GM12892 (cell line): ENCODE results near the gene LMX1B.

Source experiments
- DNase-seq: peaks from one replicate; pipeline ENCODE4 v3.0.0; 2011; ENCODE audit not compliant: insufficient read length
- FAIRE-seq: peaks from 2 replicates; lab custom pipeline; 2011; peaks lifted over from hg19 to GRCh38; lab: Jason Lieb, UNC
- POLR2A ChIP-seq: IDR thresholded peaks from 2 replicates; pipeline ENCODE4 v1.6.1; 2011; ENCODE audit warnings: low read depth, low read length, control low read depth
- POLR2AphosphoS5 ChIP-seq: IDR thresholded peaks from 2 replicates; pipeline ENCODE4 v1.6.1; 2011; ENCODE audit warnings: low read depth, low read length, control low read depth
- TAF1 ChIP-seq: IDR thresholded peaks from 2 replicates; pipeline ENCODE4 v1.6.1; 2011; ENCODE audit warnings: low read depth, mild to moderate bottlenecking, control low read depth, low read length, borderline replicate concordance

LMX1B gene

DNA sequence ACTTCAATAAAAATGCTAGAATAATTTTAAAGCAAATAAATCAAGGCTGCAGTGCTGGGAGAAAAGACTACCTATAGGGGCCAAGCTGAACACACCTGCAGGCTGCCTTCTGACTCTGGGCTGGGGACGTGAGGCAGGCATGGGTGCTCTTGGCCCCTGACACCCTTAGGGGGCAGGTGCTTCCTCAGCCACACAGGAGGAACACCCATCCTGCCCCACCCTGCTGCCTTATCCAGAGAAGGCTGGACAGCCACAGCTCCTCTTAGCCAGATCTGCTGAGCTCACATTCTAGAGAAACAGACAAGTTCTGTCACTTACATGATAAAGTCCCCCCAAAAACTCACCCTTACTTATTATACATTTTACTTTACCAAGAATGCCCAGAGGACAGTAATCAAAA, 6.6 kb upstream of the LMX1B start:
- TF ChIP-seq POLR2A (no peak), POLR2AphosphoS5 (no peak), TAF1 (no peak)
- DNase-seq (no peak), FAIRE-seq (no peak)

DNA sequence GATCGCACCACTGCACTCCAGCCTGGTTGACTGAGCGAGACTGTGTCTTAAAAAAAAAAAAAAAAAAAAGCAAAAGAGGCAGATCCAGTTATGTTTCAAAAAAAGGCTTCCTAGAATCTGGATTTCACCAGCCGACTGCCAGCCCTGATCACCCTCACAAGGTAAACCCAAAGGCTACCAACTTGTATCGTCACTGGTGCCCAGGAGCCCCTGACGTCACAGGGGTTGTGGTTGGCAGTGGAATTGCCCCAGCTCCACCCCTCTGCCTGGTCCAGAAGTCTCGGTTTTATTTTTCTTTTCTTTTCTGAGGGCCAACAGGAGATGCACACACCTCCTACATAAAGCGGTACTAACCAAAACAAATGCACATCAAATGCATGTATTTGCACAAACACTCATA, 6.0 kb upstream of the LMX1B start:
- DNase-seq (no peak), FAIRE-seq (no peak)
- TF ChIP-seq TAF1 (no peak), POLR2AphosphoS5 (no peak), POLR2A (no peak)

DNA sequence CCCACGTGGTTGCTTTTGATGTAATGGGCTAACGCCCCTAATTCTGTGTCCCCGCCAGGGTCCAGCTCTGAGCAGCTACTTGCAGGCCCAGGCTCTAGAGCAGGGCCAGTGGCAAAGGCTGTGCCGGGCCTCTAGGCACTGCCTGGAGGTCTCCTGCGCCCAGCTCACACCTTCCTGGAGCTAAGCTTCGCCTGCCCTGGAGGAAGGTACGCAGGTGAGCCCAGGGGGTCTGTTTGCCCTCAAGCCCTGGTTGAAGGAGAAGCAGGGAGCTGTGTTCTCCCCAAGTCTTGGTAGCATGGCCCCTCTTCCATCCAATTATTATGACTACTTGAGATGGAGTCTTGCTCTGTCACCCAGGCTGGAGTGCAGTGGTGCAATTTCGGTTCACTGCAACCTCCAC, 5.2 kb upstream of the LMX1B start:
- TF ChIP-seq POLR2AphosphoS5 (no peak), POLR2A (no peak)
- FAIRE-seq (no peak), DNase-seq (no peak)

DNA sequence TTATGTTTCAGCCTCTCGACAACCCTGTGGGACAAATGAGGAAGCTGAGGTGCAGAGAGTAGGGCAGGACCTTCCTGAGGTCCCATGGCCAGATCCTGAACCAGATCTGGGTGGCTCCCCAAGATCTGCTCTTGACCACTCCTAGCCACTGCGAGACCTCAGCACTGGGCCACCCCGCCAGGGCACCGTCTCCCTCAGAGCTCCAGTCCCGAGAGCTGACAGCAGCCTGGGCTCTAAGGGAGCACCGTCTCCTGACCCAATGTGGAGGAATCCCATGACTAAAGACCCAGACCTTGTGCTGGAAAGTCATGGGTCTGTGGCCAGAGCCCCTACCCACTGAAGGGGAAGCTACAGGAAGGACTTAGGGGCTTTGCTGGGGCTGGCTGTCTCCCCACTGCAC, 4.5 kb upstream of the LMX1B start:
- DNase-seq, result no peak
- FAIRE-seq, result no peak
- no peak for TF ChIP-seq POLR2A
- TF ChIP-seq TAF1, result no peak
- TF ChIP-seq POLR2AphosphoS5, result no peak

DNA sequence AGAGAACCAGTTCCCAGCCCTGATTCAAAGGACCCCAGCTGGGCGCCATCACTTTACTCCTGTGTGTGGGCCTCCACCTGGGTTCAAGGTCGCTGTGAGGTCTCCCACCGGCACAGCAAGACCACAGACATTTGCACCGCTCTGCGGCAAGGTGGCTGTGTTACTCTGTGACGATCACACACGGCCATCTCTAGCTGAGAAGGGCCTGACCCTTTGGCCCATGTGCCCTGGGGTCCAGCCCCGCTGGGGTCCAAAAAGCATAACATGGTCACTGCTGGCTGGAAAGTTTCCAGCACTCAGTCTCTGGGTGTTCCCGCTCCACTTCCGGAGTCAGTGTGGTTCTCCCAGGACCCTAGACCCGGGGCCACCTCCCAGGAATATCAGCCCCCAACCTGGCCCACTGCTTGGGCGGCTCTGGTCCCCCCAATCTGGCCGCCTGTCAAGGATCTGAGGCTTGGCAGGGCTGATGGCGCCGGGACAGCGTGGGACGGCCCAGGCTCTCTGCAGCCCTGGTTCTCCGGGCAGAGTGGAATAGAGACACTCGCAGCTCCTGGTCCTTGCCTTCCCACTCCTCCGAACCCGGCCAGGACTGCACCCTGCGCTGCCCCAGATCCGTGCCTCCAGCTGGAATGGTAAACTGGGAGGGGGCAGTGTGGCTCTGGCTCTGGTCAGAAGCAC, 3.9 kb upstream of the LMX1B start:
- no peak for TF ChIP-seq POLR2AphosphoS5
- TF ChIP-seq TAF1, result no peak
- no peak for TF ChIP-seq POLR2A
- DNase-seq, result no peak
- no peak for FAIRE-seq

DNA sequence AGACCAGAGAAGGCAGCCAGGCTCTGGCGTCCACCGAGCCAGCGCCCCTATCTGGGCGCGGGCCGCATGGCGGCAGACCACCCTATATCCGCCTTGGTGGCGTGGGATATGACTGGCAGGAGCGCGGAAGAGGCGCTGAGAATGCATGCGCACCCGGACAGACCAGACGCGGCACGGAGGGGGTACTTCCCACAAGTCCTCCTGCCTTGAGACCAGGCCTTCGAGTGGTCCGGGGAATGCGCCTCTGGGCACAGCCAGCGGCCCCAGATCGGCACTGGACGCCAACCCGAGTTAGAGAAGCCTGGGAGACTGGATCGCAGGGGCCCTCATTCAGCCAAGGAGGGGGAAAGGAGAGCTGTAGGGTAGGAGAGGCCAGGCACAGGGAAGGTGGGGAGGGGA, 2.5 kb upstream of the LMX1B start:
- TF ChIP-seq POLR2AphosphoS5 (no peak), TAF1 (no peak), POLR2A (no peak)
- DNase-seq (no peak), FAIRE-seq (no peak)

DNA sequence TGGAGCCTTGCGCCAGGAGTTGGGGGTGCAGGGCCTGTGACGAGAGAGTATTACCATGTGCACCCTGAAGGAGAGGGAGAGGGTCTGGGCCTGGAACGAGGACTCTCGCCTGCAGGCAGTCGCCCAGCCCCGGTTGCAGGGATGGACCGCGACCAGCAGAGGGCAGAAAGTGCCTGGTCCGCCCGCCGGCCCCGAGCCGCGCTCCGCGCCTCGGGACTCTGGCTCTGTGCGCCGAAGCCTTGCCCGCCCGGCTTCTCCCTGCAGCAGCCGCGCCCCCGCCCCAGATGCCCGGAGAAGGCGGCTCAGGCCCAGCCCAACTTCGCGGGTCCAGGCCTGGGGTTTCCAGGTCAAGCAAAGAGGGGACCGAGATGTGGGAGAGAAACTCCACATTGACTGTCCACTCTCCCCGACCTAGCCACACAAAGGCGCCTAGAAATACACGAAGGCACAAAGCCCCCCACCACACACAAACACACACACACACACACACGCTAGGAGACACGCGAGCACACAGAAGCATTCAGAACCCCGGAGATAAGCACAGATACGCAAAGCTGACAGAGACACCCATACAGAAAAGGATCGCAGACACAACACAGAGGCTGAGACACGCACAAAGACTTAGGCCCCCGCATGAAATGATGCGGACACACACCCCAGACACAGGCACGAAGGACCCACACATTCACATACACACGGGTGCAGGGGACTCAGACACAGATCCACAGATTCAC, 2.0 kb upstream of the LMX1B start:
- DNase-seq, result peak; percentile 88
- FAIRE-seq, result peak; percentile 77
- TF ChIP-seq POLR2A (no peak), TAF1 (no peak), POLR2AphosphoS5 (no peak)

DNA sequence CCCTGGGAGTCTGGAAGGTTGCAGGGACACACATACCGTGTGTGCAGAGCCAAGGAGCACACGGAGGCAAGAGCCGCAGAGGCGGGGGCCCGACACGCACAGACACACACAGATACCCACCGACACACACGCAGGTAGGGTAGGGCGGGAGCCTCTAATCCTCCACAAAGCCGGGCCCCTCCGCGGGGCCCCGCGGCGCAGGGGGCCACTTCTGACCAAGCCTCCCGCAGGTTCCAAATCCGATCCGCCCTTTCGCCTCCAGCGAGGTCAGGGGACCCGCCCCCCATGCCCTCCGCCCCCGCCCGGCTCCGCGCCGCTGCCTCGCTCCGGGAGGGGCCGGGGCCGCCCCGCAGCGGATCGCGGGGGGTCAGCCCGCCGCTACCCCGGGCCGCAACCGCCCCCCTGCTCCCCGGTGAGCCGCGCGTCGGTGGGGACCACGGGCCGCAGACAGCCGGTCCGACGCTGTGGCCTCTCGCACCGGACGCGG, 1.4 kb upstream of the LMX1B start:
- no peak for TF ChIP-seq POLR2AphosphoS5
- TF ChIP-seq POLR2A, result no peak
- TF ChIP-seq TAF1, result no peak
- FAIRE-seq (no peak), DNase-seq (no peak)

DNA sequence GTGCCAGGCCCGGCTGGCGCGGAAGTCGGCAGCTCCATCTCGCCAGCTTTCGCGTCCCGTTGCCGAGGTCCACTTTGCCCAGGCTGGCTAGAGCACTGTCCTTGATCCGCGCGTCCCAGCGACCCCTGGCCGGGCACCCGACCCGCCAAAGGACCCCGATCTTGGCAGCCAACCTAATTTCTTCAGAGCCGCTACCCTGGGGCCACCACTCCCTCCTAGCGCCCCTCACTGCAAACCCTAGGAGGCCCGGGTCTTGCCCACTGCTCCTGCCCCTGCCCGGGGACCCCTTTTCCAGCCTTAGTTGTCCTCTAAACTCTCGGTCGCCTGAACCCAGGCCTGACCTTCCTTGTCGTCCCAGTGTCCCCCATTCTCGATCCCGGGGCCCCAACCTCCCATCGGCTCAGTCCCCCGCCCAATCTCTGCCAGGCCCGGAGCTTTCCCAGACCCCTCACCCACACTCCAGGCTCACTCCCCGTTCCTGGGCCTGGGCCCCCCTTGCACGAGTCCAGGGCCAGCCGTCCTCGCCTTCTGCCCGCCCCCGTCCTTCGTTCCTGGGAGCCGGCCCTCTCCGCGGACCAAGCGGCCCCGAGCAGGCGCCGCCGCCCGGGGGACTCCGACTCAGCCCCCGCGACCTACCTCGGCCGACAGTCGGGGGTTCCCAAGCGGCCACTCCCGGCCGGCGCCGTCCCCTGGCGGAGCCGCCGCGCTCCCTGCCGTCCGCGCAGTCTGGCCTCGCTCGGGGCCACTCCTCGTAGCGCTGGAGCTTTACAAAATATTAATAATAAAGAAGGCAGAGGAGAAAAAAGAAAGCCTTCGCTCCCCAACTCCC, 701 bp upstream of the LMX1B start:
- FAIRE-seq, result no peak
- TF ChIP-seq POLR2AphosphoS5, result no peak
- TF ChIP-seq TAF1, result no peak
- no peak for TF ChIP-seq POLR2A
- no peak for DNase-seq

DNA sequence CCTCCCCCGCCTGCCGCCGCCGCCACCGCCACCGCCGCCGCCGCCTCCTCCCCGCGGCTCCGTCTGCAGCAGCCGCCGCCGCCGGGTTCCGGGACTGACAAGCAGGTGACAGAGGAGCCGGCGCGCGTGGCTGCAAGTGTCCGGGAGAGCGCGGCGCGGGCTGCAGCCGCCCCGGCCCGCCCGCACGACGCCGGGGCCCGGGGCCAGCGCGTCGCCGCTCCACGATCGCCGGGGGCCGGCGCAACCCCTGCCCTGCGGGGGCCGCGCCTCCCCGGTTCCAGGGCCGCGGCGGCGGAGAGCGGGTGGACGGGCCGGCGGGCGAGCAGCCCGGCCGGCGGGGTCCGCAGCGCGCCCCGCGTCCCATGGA, 343 bp downstream of the LMX1B start:
- no peak for DNase-seq
- no peak for FAIRE-seq

DNA sequence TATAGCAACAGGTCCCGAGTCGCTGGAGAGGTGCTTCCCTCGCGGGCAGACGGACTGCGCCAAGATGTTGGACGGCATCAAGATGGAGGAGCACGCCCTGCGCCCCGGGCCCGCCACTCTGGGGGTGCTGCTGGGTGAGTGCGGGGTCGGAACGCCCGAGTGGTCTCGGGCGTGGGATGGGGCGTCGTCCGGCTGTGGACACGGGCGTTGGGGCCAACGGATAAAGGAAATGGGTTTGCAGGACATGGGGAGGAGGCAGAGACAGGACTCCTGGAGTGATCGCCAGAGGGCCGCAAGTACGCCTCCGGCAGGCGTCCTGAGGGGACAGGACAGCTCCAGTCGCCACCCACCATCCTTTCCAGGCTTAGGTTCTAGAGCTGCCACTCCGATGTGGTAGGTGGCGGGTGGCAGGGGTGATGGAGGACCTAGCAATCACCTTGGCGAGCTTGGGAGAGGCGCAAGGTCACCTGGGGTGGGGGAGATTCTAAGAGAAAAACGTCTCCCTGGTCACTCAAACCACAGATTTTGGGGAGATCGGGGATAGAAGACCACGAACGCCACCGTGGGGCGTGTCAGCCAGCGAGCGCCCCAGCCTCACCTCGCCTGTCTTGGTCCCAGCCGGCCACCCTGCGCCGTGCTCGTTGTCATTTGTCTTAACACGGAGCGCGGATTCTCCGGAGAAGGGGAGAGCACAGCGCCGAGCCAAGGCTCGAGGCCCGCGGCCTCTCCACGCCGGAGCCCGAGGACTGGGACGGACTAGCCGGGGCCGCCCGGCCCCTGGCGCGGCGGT, 922 bp downstream of the LMX1B start:
- DNase-seq, result peak; percentile 27
- FAIRE-seq, result no peak
- TF ChIP-seq POLR2A, result no peak
- no peak for TF ChIP-seq POLR2AphosphoS5
- no peak for TF ChIP-seq TAF1

More for the DNA sequence above, 343 bp downstream of the LMX1B start:
- TF ChIP-seq TAF1 (no peak), POLR2A (no peak), POLR2AphosphoS5 (no peak)
